Naive thymus-derived CD4-positive, alpha-beta T cell (primary cell): ENCODE measurements around the gene UTP4. TPM values are rescaled to one million over a fixed set of nuclear protein-coding genes. Genes with fewer than 3 reads are reported as not detected.
A peak's percentile ranks its signal among the peaks of the same experiment; 100 is the strongest.
"Not testable (repeated sequence)": the region's sequence is repeated elsewhere in the genome, so short reads cannot be mapped to it uniquely, and the experiment has no call there.

Experiments
- ATAC-seq: fragments of 150-1000 bp; cut with Tn5 transposase; 2 replicates; pipeline ENCODE4 v1.10.0; 2021; ENCODE audit warnings: mild to moderate bottlenecking, moderate library complexity
- CTCF ChIA-PET: fragments of 350-600 bp; sonication (Branson Sonifier 250); formaldehyde crosslinking; loops from one replicate; lab custom pipeline; 2021; ENCODE audit warnings: antibody characterized with exemption; lab: Charles Lee
- POLR2A ChIA-PET: fragments of 350-600 bp; sonication (Branson Sonifier 250); formaldehyde crosslinking; loops from one replicate; lab custom pipeline; 2021; ENCODE audit warnings: antibody characterized with exemption, inconsistent platforms; lab: Charles Lee
- DNase-seq, 9 donors: peaks; one replicate each; pipeline versions ENCODE4 v3.0.0 to v3.0.0-alpha.2; 2020 to 2022; ENCODE audit warnings: mixed read lengths in 1 of 9
- H3K27ac ChIP-seq: one replicate; pipeline ENCODE4 v1.7.0; 2013; ENCODE audit warnings: mild to moderate bottlenecking, low read depth, low read length, moderate library complexity
- H3K27me3 ChIP-seq, 2 donors: one replicate each; pipeline ENCODE4 v1.7.0; 2013; ENCODE audit warnings: low read length in 2 of 2, mild to moderate bottlenecking in 2 of 2, moderate library complexity in 2 of 2; ENCODE audit not compliant: control insufficient read depth in 2 of 2, insufficient read depth in 2 of 2
- H3K36me3 ChIP-seq, 3 experiments: 1 replicate in 2 of 3; 2 replicates in 1 of 3; pipeline ENCODE4 v1.7.0; 2013; ENCODE audit warnings: low read length in 3 of 3, mild to moderate bottlenecking in 3 of 3, moderate library complexity in 1 of 3; ENCODE audit not compliant: insufficient read depth in 3 of 3, control insufficient read depth in 2 of 3
- H3K4me1 ChIP-seq, 2 donors: one replicate each; pipeline ENCODE4 v1.7.0; 2013; ENCODE audit warnings: low read length in 2 of 2, mild to moderate bottlenecking in 2 of 2, moderate library complexity in 1 of 2; ENCODE audit not compliant: control insufficient read depth in 2 of 2, insufficient read depth in 2 of 2
- H3K4me3 ChIP-seq: 2 replicates; pipeline ENCODE4 v1.7.0; 2013; ENCODE audit warnings: mild to moderate bottlenecking, low read length
- H3K9me3 ChIP-seq, 3 experiments: 1 replicate in 2 of 3; 2 replicates in 1 of 3; pipeline ENCODE4 v1.7.0; 2013; ENCODE audit warnings: low read length in 3 of 3; ENCODE audit not compliant: control insufficient read depth in 2 of 3
- H3K27ac Mint-ChIP-seq, 9 donors: one replicate each; pipeline ENCODE4 v1.8.0; 2020 to 2022; ENCODE audit warnings: mixed read lengths in 9 of 9, mild to moderate bottlenecking in 8 of 9, moderate library complexity in 5 of 9, inconsistent platforms in 2 of 9
- H3K27me3 Mint-ChIP-seq, 5 donors: one replicate each; pipeline ENCODE4 v1.8.0; 2021 to 2022; ENCODE audit warnings: mixed read lengths in 5 of 5, mild to moderate bottlenecking in 1 of 5
- H3K36me3 Mint-ChIP-seq, 5 donors: one replicate each; pipeline ENCODE4 v1.8.0; 2020 to 2022; ENCODE audit warnings: mixed read lengths in 5 of 5, mild to moderate bottlenecking in 3 of 5, inconsistent platforms in 1 of 5
- H3K4me1 Mint-ChIP-seq, 7 donors: one replicate each; pipeline ENCODE4 v1.8.0; 2020 to 2022; ENCODE audit warnings: mixed read lengths in 7 of 7, mild to moderate bottlenecking in 3 of 7, inconsistent platforms in 1 of 7
- H3K4me3 Mint-ChIP-seq, 10 donors: one replicate each; pipeline ENCODE4 v1.8.0; 2020 to 2022; ENCODE audit warnings: mild to moderate bottlenecking in 10 of 10, mixed read lengths in 10 of 10, moderate library complexity in 6 of 10, inconsistent platforms in 2 of 10
- H3K9me3 Mint-ChIP-seq, 11 donors: one replicate each; pipeline ENCODE4 v1.8.0; 2020 to 2022; ENCODE audit warnings: mixed read lengths in 11 of 11, mild to moderate bottlenecking in 4 of 11, inconsistent platforms in 1 of 11, moderate library complexity in 1 of 11
- intact Hi-C, 2 donors: fragments of 100-400 bp; cut with micrococcal nuclease; formaldehyde crosslinking; loops; one replicate each; pipeline ENCODE4 v1.15.1; 2023
- polyA plus RNA-seq, 2 donors: library from polyadenylated mRNA; unstranded; fragments of 300-500 nt; fragmentation: Illumina TruSeq; gene quantifications; one replicate each; pipeline ENCODE4 v1.2.3, GENCODE V29; 2021
- total RNA-seq, 6 experiments: library from RNA in 5 of 6; stranded (reverse) in 5 of 6; gene quantifications; 1 replicate in 5 of 6; 2 replicates in 1 of 6; pipeline ENCODE4 v1.2.3 and lab custom pipeline; 2021 to 2026

UTP4 gene
- total and polyA plus RNA-seq, 7 experiments from 2014 or later = 31.9 to 82.0 (median 42.9) TPM

DNA sequence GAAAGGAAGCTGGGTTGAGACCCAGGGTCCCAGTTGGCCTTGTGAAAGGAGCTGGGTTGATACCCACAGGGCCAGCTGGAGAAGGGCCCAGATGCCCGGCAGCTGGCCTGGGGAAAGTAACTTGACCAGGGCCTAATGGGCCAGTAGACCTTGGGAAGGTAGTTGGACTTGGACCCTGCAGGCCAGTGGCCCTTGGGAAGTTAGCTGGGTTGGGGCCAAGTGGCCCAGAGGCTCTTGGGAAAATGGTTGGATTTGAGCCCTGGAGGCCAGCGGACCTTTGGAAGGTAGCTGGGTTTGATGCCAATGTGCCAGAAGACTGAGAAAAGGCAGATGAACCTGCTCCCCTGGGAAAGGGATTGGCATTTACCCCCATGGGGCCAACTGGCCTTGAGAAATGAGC is 13.5 kb upstream of the UTP4 start:
- CTCF ChIA-PET = interaction anchor here (0.9 kb wide), 1 partner anchor 11 kb away, joined by 3 read pairs; no protein-coding TSS in a partner anchor
- H3K4me3 Mint-ChIP-seq = no peak overlapping the region
- Histone ChIP-seq H3K4me1 (no peaks in the 10 kb centered on the region), H3K4me3 (no peak overlapping the region), H3K27ac (no peak overlapping the region), H3K27me3 (no peaks in the 10 kb centered on the region), H3K9me3 (no peaks in the 10 kb centered on the region), H3K36me3 (peaks cover 0 to 70% (median 3%) of the 10 kb centered on the region in 3 experiments)
- no peak overlapping the region for H3K27ac Mint-ChIP-seq
- H3K4me1 Mint-ChIP-seq = peaks cover 0 to 17% (median 10%) of the 10 kb centered on the region in 7 donors
- POLR2A ChIA-PET = no interaction called here
- H3K27me3 Mint-ChIP-seq = no peaks in the 10 kb centered on the region
- ATAC-seq = no peak
- no peak for DNase-seq
- intact Hi-C loops = no loop called here
- H3K36me3 Mint-ChIP-seq = peaks cover 0 to 35% (median 16%) of the 10 kb centered on the region in 5 donors
- H3K9me3 Mint-ChIP-seq = no peaks in the 10 kb centered on the region

GRCh38 chr16:69119536-69119935 is 12.9 kb upstream of the UTP4 start:
- Mint-ChIP-seq H3K27me3 (no peaks in the 10 kb centered on the region), H3K4me1 (peaks cover 0 to 20% (median 12%) of the 10 kb centered on the region in 7 donors), H3K9me3 (no peaks in the 10 kb centered on the region), H3K4me3 (no peak overlapping the region), H3K36me3 (peaks cover 0 to 34% (median 16%) of the 10 kb centered on the region in 5 donors), H3K27ac (no peak overlapping the region)
- Histone ChIP-seq H3K4me1 (no peaks in the 10 kb centered on the region), H3K4me3 (no peak overlapping the region), H3K27ac (no peak overlapping the region), H3K36me3 (peaks cover 0 to 65% (median 3%) of the 10 kb centered on the region in 3 experiments), H3K27me3 (no peaks in the 10 kb centered on the region), H3K9me3 (no peaks in the 10 kb centered on the region)
- DNase-seq (no peak), ATAC-seq (no peak)
- CTCF ChIA-PET = no interaction called here
- intact Hi-C loops = no loop called here
- POLR2A ChIA-PET = no interaction called here

DNA sequence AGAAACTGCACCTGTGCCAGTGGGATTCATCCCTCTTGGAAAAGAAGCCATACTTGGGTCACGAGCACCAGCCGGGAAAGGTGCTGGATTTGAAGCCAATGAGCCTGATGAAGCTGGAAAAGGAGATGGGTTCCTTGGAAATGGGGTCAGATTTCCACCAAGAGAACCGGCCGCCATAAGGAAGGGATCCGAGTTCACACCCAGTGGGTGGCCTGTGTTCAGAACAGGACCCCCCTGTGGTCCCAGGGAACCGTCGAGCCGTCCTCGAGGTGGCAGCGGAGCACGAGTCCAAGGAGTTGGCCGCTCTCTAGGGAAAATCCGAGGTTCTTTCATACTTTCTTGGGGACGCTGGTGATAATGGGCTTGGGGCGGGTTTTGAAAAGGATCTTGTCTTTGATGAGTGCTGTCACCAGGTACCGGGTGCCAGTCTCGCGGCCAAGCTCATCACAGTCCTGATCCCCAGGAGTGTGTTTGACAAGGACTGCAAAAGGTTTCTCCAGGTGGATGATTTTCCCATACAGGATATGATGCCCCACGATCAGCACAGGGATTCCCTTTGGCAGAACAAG is 12.3 kb upstream of the UTP4 start:
- no peak for DNase-seq
- H3K36me3 ChIP-seq = peaks cover 0 to 58% (median 3%) of the 10 kb centered on the region in 3 experiments
- Mint-ChIP-seq H3K9me3 (no peaks in the 10 kb centered on the region), H3K27ac (no peak overlapping the region), H3K4me3 (no peak overlapping the region), H3K36me3 (peaks cover 0 to 29% (median 13%) of the 10 kb centered on the region in 5 donors), H3K27me3 (no peaks in the 10 kb centered on the region), H3K4me1 (peaks cover 0 to 20% (median 13%) of the 10 kb centered on the region in 7 donors)
- ChIA-PET POLR2A (no interaction called here), CTCF (interaction anchor here (1.1 kb wide), 1 partner anchor 8 kb away, joined by 4 read pairs; no protein-coding TSS in a partner anchor)
- H3K4me1 ChIP-seq = no peaks in the 10 kb centered on the region
- H3K27ac ChIP-seq = no peak overlapping the region
- H3K27me3 ChIP-seq = no peaks in the 10 kb centered on the region
- intact Hi-C loops = loop anchor here (5.0 kb wide), 2 partner anchors 418 to 528 kb away; no protein-coding TSS in a partner anchor
- no peak overlapping the region for H3K4me3 ChIP-seq
- no peaks in the 10 kb centered on the region for H3K9me3 ChIP-seq
- no peak for ATAC-seq

- intact Hi-C loops = loop anchor here (1.0 to 5.0 kb wide), 7 partner anchors 8 to 596 kb away; partner anchors contain the start of genes CHTF8 (in 1 of the 2) and UTP4 (in 1 of the 2)
- Histone ChIP-seq H3K27me3 (no peaks in the 10 kb centered on the region), H3K4me1 (peaks cover 0 to 4% of the 10 kb centered on the region in 2 donors), H3K4me3 (no peak overlapping the region), H3K27ac (no peak overlapping the region), H3K9me3 (no peaks in the 10 kb centered on the region), H3K36me3 (peaks cover 0 to 25% (median 0%) of the 10 kb centered on the region in 3 experiments)
- ChIA-PET POLR2A (interaction anchor here (0.6 to 1.3 kb wide), 2 partner anchors 9 to 1349 kb away, joined by 5 to 6 read pairs; no protein-coding TSS in a partner anchor), CTCF (interaction anchor here (0.6 to 2.7 kb wide), 14 partner anchors 10 to 813 kb away, joined by 3 to 18 read pairs (median 4); partner anchors contain the start of genes PDF and SNTB2)
- peaks cover 0 to 15% (median 9%) of the 10 kb centered on the region in 5 donors for H3K36me3 Mint-ChIP-seq
- H3K4me3 Mint-ChIP-seq = no peak overlapping the region
- DNase-seq (peak in 8 of 9 donors; percentile 30 to 77 (median 68)), ATAC-seq (peak; percentile 89)
- peaks cover 10 to 33% (median 23%) of the 10 kb centered on the region in 7 donors for H3K4me1 Mint-ChIP-seq
- no peaks in the 10 kb centered on the region for H3K27me3 Mint-ChIP-seq
- no peaks in the 10 kb centered on the region for H3K9me3 Mint-ChIP-seq
- H3K27ac Mint-ChIP-seq = peak overlapping the region in 3 of 9 donors; percentile 22 to 60 (median 28)
These were observed 8.5 kb upstream of the UTP4 start for GRCh38 chr16:69123910-69124309.

DNA sequence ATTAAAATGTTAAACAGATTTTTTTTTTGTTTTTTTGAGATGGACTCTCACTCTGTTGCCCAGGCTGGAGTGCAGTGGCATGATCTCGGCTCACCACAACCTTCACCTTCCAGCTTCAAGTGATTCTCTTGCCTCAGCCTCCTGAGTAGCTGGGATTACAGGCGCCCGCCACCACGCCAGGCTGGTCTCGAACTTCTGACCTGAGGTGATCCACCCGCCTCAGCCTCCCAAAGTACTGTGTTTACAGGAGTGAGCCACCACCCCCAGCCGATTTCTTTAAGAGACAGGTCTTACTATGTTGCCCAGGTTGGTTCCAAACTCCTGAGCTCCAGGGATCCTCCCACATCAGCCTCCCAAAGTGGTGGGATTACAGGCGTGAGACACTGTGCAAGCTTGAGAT is 8.0 kb upstream of the UTP4 start:
- not testable (repeated sequence) for DNase-seq, H3K27me3 Mint-ChIP-seq, H3K4me1 ChIP-seq, H3K27ac ChIP-seq, H3K4me3 ChIP-seq, ATAC-seq, H3K27me3 ChIP-seq, H3K9me3 ChIP-seq, H3K9me3 Mint-ChIP-seq, H3K4me3 Mint-ChIP-seq
- H3K36me3 Mint-ChIP-seq = peaks cover 0 to 15% (median 9%) of the 10 kb centered on the region in 5 donors
- intact Hi-C loops = loop anchor here (1.0 to 5.0 kb wide), 7 partner anchors 8 to 596 kb away; partner anchors contain the start of genes CHTF8 (in 1 of the 2) and UTP4 (in 1 of the 2)
- H3K36me3 ChIP-seq = peaks cover 0 to 21% (median 0%) of the 10 kb centered on the region in 3 experiments
- H3K27ac Mint-ChIP-seq = peak overlapping the region in 2 of 9 donors; percentile 22 to 28
- ChIA-PET POLR2A (interaction anchor here (0.6 to 1.3 kb wide), 2 partner anchors 9 to 1348 kb away, joined by 5 to 6 read pairs; no protein-coding TSS in a partner anchor), CTCF (interaction anchor here (0.6 to 2.7 kb wide), 13 partner anchors 11 to 813 kb away, joined by 3 to 18 read pairs (median 4); partner anchors contain the start of gene SNTB2)
- peaks cover 11 to 34% (median 24%) of the 10 kb centered on the region in 7 donors for H3K4me1 Mint-ChIP-seq

DNA sequence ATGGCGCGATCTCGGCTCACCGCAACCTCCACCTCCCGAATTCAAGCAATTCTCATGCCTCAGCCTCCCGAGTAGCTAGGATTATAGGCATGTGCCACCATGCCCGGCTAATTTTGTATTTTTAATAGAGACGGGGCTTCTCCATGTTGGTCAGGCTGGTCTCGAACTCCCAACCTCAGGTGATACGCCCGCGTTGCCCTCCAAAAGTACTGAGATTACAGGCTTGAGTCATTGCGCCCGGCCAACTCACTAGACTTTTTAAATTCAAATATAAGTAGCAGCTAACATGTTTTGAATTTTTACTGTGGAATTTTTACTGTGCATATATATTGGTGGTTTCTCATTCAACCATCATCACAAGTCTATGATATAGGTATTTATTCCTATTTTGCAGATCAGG is 7.5 kb upstream of the UTP4 start:
- H3K9me3 Mint-ChIP-seq, DNase-seq, H3K27me3 ChIP-seq, POLR2A ChIA-PET, H3K4me3 ChIP-seq, H3K4me1 ChIP-seq, H3K27me3 Mint-ChIP-seq, H3K9me3 ChIP-seq, H3K4me3 Mint-ChIP-seq, ATAC-seq: not testable (repeated sequence)
- Histone ChIP-seq H3K36me3 (peaks cover 0 to 18% (median 0%) of the 10 kb centered on the region in 3 experiments), H3K27ac (peak overlapping the region; percentile 7)
- Mint-ChIP-seq H3K36me3 (peaks cover 0 to 15% (median 9%) of the 10 kb centered on the region in 5 donors), H3K27ac (peak overlapping the region in 3 of 9 donors; percentile 9 to 65 (median 55)), H3K4me1 (peaks cover 14 to 40% (median 30%) of the 10 kb centered on the region in 7 donors)
- intact Hi-C loops = loop anchor here (1.0 to 5.0 kb wide), 7 partner anchors 7 to 597 kb away; partner anchors contain the start of genes CHTF8 (in 1 of the 2) and UTP4 (in 1 of the 2)
- CTCF ChIA-PET = interaction anchor here (0.6 to 2.7 kb wide), 4 partner anchors 62 to 597 kb away, joined by 3 to 18 read pairs (median 4); partner anchors contain the start of gene SNTB2
